Measurements from ENCODE around the gene ZNF407. TPM values are rescaled to one million over a fixed set of nuclear protein-coding genes. Genes with fewer than 3 reads are reported as not detected.

ZNF407 gene
- total and polyA plus RNA-seq, 3 donors from 2014 or later, result 10.9 to 35.9 (median 30.8) TPM

DNA sequence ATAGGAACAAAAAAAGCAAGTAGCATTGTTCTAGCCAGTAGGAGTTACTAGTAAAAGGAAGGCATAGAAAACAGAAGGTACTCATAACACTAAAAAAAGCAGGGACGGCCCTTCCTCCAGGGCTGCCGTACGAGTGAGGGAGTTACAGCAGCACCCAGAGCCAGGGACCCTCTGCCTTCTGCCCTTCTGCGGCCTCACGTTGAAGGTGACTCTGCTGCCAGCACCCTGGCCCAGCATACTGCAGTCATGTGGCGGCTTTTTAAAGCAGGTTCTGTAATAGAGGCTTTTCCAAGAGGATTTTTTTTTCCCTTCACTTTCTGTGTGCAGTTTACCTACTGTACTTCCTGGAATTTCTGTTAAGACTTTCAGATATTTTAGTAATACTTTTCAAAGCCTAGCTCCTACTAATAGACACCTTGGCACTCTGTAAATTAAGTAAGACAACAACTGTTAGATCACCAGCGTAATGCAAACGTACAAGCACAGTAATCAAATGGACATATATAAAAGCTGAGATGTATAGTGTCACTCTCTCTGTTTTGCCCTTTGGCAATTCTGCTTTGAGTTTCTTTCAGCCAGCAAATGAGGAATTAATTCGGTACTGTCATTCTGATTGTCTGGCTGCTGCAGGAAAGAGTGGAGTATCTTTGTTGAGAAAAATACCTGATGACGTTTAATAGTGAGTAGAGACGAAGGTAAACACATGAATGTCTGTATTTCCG lies 449.7 kb downstream of the ZNF407 start:
- no peaks in the 10 kb centered on the region for H3K36me3 ChIP-seq (ENCODE audit: low read depth, missing control alignments)
- H3K27me3 ChIP-seq, result no peaks in the 10 kb centered on the region
- no peak overlapping the region for H3K4me3 ChIP-seq
- DNase-seq, result no peak
- intact Hi-C loops (cut with DNase I; ENCODE audit: low total_unique reads), result no loop called here
- TF ChIP-seq, protein P1, sequence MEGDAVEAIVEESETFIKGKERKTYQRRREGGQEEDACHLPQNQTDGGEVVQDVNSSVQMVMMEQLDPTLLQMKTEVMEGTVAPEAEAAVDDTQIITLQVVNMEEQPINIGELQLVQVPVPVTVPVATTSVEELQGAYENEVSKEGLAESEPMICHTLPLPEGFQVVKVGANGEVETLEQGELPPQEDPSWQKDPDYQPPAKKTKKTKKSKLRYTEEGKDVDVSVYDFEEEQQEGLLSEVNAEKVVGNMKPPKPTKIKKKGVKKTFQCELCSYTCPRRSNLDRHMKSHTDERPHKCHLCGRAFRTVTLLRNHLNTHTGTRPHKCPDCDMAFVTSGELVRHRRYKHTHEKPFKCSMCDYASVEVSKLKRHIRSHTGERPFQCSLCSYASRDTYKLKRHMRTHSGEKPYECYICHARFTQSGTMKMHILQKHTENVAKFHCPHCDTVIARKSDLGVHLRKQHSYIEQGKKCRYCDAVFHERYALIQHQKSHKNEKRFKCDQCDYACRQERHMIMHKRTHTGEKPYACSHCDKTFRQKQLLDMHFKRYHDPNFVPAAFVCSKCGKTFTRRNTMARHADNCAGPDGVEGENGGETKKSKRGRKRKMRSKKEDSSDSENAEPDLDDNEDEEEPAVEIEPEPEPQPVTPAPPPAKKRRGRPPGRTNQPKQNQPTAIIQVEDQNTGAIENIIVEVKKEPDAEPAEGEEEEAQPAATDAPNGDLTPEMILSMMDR (IDR thresholded peaks at IDR 0.05), result no peak
- TF ChIP-seq POLR2A (IDR thresholded peaks at IDR 0.05), result no peak
- no peaks in the 10 kb centered on the region for H3K9me3 ChIP-seq
- H3K4me1 ChIP-seq, result no peaks in the 10 kb centered on the region
- WGBS, 2 donors, result 84 to 89% methylated on average over 12 of the region's 12 CpGs
- H3K27ac ChIP-seq, result no peak overlapping the region

DNA sequence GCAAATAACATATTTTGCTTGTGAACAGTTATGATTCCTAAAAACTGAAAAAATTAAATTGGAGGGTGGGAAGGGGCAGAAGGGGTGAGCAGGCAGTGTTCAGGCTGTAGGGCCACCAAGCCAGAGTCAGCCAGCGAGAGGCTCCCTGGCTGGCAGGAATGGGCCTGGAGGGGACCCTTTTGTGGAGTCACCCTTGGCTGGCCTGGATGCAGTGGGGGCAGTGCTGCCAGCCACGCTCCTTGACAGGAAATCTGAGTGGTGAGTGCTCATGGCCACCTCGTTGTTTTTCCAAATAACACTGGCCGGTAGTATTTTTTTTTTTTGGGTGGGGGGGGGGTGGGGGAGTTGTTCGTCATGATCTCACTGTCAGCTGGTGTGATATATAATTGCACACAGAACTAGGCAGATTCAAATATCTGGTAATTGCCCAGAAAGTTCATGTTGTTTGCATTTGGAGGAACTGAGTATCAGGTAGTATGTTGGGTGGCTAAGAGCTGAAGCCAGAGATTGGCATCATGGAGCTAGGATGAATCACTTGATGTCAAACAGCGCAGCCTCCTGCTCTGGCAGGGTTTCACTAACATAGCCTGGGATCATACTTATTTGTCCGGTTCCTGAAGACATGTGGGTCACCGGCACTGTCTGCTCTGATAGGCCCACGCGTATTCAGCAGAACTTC lies 451.2 kb downstream of the ZNF407 start:
- Histone ChIP-seq H3K27ac (no peak overlapping the region), H3K4me3 (no peak overlapping the region), H3K36me3 (ENCODE audit: low read depth, missing control alignments) (no peaks in the 10 kb centered on the region), H3K9me3 (no peaks in the 10 kb centered on the region), H3K27me3 (no peaks in the 10 kb centered on the region), H3K4me1 (no peaks in the 10 kb centered on the region)
- 79 to 86% methylated on average over 10 of the region's 10 CpGs for WGBS, 2 donors
- TF ChIP-seq, protein P1 (IDR thresholded peaks at IDR 0.05), result no peak
- TF ChIP-seq POLR2A (IDR thresholded peaks at IDR 0.05), result no peak
- no peak for DNase-seq
- intact Hi-C loops (cut with DNase I; ENCODE audit: low total_unique reads), result no loop called here

DNA sequence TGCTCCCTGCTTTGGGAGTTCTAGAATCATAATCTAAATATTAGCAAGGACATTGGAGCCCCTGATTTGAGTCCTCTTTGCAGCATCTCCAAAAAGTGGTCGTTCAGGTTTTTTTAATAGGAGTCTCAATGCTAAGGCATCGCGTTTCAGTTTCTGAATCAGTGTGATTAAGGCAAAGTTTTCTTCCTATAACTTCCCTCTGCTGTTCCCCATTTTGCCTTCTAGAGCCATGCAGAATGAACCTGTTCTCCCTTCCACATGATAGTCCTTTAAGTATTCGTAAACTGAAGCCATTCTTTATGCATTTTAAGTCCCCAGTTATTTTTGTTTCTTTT lies 451.8 kb downstream of the ZNF407 start:
- DNase-seq, result no peak
- intact Hi-C loops (cut with DNase I; ENCODE audit: low total_unique reads), result no loop called here
- Histone ChIP-seq H3K27ac (no peak overlapping the region), H3K4me1 (no peaks in the 10 kb centered on the region), H3K27me3 (no peaks in the 10 kb centered on the region), H3K9me3 (no peaks in the 10 kb centered on the region), H3K4me3 (no peak overlapping the region), H3K36me3 (ENCODE audit: low read depth, missing control alignments) (no peaks in the 10 kb centered on the region)
- TF ChIP-seq, protein P1 (IDR thresholded peaks at IDR 0.05), result no peak
- no peak for TF ChIP-seq POLR2A (IDR thresholded peaks at IDR 0.05)
- WGBS, 2 donors, result 91 to 92% methylated on average over 4 of the region's 4 CpGs

DNA sequence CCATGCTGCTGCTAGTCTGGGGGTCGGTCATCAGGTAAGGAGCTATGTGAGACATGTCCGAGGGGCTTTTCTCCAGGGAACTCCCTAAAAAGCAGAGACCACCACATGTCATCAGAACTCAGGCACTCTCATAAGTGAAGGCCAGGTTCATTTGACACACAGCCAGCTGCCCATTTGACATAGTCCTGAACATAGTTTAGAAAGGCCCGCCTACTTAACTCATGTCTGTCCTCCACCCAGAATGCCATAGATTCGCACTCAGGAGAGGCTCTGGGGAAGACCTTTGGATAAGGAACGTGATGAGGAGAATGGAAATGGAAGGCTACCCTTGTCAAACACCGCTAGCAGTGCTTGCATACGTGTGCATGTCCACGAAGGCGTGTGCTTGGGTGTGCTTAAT lies 454.1 kb downstream of the ZNF407 start:
- H3K27ac ChIP-seq, result no peak overlapping the region
- no peaks in the 10 kb centered on the region for H3K4me1 ChIP-seq
- H3K27me3 ChIP-seq, result no peaks in the 10 kb centered on the region
- no peak overlapping the region for H3K4me3 ChIP-seq
- no peaks in the 10 kb centered on the region for H3K9me3 ChIP-seq
- no peaks in the 10 kb centered on the region for H3K36me3 ChIP-seq (ENCODE audit: low read depth, missing control alignments)
- DNase-seq, result no peak
- no peak for TF ChIP-seq POLR2A (IDR thresholded peaks at IDR 0.05)
- TF ChIP-seq, protein P1 (IDR thresholded peaks at IDR 0.05), result no peak
- WGBS, 2 donors, result 93 to 99% methylated on average over 7 to 9 of the region's 9 CpGs
- intact Hi-C loops (cut with DNase I; ENCODE audit: low total_unique reads), result no loop called here

All from testis (tissue), 3 donors.